Stimulated activated CD8-positive, alpha-beta memory T cell treated with anti-CD3 and anti-CD28 coated beads, Interleukin-4, amount 100 ng/mL, for 48 hours (primary cell): ENCODE measurements around the gene THOC7.

Source experiments
- DNase-seq: peaks from one replicate; pipeline ENCODE4 v3.0.0-alpha.2; 2020

Gene THOC7

GRCh38 chr3:63832395-63832794 is 31.2 kb downstream of the THOC7 start:
- DNase-seq, result no peak

GRCh38 chr3:63830526-63830925 is 33.1 kb downstream of the THOC7 start:
- DNase-seq, result no peak

GRCh38 chr3:63824309-63824708 is 39.3 kb downstream of the THOC7 start:
- DNase-seq, result no peak

GRCh38 chr3:63819151-63819398 is 44.5 kb downstream of the THOC7 start, which contains the start of gene C3orf49:
Gene C3orf49, plus strand, starts transcription at chr3:63819299. Its CDS starts 173 bp downstream, at chr3:63819472.
- DNase-seq, result no peak

DNA sequence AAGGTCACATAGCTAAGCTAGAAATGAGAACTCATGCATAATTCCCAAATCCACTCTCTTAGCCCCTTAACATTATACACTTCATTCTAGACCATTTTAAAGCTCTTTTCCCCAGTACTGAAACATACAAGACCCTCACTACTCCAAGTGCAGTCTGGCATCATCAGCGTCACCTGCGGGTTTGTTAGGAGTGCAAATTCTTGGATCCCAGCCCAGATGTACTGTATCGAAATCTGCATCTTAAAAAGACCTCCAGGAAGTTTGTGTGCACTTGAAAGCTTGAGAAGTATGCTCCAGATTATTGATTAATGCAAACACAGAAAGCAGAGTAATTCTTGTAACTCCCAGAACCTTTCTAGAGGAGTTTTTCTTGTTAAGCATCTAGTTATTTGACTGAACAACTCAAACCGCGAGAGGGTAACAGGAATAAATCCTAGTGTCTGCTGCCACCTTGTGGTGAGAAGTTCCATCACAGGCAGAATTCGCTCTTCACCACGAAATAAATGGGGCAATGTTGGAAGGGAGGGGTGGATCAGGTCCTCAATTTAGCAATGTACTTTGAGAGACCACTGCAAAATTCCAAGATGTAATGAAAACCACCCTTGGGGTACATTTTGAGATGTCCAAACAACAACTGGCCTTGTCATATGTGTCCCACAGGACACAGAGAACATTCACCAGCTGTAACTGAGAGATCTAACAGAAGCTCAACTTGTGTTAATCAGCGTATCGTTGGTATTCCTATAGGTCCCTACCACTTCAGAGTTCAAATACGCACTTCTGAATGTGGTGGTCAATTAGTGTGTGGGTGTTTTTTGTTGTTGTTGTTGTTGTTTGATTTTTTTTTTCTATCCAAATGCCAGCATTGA is 45.1 kb downstream of the THOC7 start:
- DNase-seq, result peak; percentile 74

DNA sequence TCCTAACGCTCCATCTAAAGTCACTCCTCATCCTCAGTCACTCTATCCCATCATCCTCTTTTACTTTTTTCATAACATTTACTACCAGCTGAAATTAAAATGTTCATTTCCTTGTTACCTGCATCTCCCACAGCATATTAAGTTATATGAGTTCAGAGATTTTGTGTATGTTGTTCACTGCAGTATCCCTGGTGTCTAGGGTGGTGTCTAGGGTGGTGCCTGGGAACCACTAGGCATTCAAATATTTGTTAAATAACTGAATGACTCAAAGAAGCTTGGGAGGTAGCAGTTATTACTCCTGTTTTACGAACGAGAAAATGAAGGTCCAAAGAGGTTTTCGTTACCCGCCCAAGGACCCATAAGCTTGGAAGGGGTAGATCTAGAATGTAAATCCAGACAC is 46.4 kb downstream of the THOC7 start:
- no peak for DNase-seq

DNA sequence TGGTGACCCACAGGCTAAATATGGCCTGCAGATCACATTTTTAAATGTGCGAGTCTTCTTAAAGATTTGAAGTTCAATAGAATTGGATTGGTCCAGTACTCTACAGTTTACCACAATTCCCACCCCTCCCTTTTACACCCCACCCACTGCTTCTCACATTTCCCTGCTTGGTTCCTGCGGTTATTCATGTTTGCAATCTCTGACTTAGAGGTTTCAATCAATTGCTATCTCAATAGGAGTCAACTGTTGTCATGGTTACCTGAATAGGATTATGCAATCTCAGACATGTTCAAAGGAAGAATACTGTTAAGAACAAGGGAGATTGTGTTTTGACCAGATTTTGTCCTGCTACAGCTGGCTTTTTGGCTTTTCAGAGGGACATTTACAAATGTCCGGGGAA is 49.4 kb downstream of the THOC7 start:
- no peak for DNase-seq

- DNase-seq, result no peak
Observed at GRCh38 chr3:63809607-63810006, 54.0 kb downstream of the THOC7 start.

- DNase-seq, result no peak
Observed at GRCh38 chr3:63808633-63809032, 55.0 kb downstream of the THOC7 start.

GRCh38 chr3:63807961-63808565 is 55.5 kb downstream of the THOC7 start:
- no peak for DNase-seq

DNA sequence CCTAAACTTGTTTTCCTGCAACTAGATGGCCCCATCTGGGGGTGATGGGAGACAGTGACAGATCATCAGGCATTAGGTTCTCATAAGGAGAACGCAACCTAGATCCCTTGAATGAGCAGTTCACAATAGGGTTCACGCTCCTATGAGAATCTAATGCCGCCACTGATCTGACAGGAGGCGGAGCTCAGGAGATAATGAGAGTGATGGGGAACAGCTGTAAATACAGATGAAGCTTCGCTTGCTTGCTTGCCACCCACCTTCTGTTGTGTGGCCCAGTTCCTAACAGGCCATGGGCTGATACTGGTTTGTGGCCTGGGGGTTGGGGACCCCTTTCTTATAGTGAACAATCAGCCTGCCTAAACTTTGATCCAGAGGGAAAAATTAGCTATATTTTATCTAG is 59.7 kb downstream of the THOC7 start:
- no peak for DNase-seq

GRCh38 chr3:63800097-63800496 is 63.5 kb downstream of the THOC7 start:
- no peak for DNase-seq

DNA sequence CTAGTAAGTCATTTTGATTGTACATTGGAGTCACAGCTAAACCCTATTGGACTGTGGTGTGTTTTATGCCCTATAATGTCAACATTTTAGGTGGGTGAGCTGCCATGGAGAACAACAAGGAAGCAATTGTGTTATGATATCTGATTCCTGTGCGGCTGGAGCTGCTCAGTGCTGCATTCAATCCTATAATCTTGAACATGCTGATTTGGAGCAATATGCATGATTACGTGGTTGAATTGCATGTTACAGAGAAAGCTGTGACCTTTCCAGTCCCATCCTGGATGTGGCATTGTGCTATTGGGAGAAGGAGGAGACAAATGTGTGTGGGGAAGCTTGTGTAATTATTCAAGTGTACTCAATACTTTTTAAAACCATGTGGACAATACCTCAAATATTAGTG is 64.7 kb downstream of the THOC7 start:
- no peak for DNase-seq

GRCh38 chr3:63798544-63798943 is 65.1 kb downstream of the THOC7 start:
- no peak for DNase-seq

DNA sequence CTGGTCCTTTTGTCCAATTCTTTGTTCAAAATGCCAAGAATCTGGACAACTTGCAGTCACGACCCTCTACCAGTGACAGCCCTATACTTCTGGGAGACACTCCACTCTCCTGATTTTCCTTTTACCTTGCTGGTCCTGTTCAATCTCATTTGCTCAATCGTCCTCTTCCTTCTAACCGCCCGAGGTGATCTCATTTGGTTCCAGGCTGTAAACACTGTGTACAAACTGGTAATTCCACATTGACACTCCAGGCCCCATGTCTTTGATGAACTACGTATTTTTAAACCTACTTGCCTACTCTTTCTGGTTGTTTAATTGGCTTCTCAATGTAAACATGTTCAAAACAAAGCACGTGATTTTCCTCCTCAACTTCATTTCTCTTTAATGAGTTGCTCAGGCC is 68.2 kb downstream of the THOC7 start:
- DNase-seq, result no peak

- DNase-seq, result no peak
Observed at GRCh38 chr3:63791974-63792373, 71.6 kb downstream of the THOC7 start.
